ENCODE data around the gene REL. TPM values are rescaled to one million over a fixed set of nuclear protein-coding genes. Genes with fewer than 3 reads are reported as not detected.

Gene REL
- total and polyA plus RNA-seq, 9 of the 15 experiments (the other 6 are each of a cell fraction or from before 2014, with no cell fraction given) = 0.63 to 8.6 (median 6.3) TPM

DNA sequence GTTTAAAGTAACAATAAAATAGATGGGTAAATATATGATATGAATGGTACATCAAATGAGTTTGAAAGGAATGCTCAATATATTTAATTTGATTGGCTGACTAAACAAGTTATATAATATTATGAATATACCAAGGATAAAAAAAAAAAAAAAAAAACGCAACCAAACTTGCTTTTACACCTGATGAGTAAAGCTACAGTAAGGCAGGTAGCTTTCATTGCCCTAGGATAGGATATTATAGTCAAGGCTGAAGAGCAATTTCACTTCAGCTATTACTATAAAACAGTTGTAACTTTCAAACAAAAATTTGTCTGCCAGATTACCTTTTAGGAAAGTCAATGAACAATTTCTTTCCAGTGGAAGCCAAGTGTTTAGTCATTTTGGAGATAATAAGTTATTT lies 79.3 kb downstream of the REL start:
- H3K36me3 ChIP-seq (ENCODE audit: control insufficient read depth, insufficient read depth, low read length) = no peaks in the 10 kb centered on the region
- no peaks in the 10 kb centered on the region; a peak in 1 of 5 replicates for H3K4me1 ChIP-seq (replicated peaks in 1 of 2; ENCODE audit: control insufficient read depth in 2 of 2, insufficient read depth in 2 of 2, low read length in 2 of 2)
- ATAC-seq = no peak
- FAIRE-seq = no peak
- H3K4me2 ChIP-seq (ENCODE audit: insufficient read depth, low read length) = no peak overlapping the region
- BruUV-seq (replicated peaks) = no TSS peak
- 80% methylated on average over 1 of the region's 1 CpG for WGBS (ENCODE audit: insufficient coverage, low coverage, missing lambda C conversion rate)
- no peak overlapping the region for H3K9ac ChIP-seq (ENCODE audit: insufficient read depth in 1 of 2, low read depth in 2 of 2, low read length in 2 of 2)
- H4K20me1 ChIP-seq (replicated peaks; ENCODE audit: control insufficient read depth, insufficient read depth, low read length) = no peaks in the 10 kb centered on the region
- H3K27ac ChIP-seq (ENCODE audit: extremely low read depth, low read depth, low read length) = no peak overlapping the region
- no peaks in the 10 kb centered on the region for H3K27me3 ChIP-seq (ENCODE audit: control insufficient read depth in 2 of 2, insufficient read depth in 2 of 2, low read length in 2 of 2)
- TF ChIP-seq HSF4 (CRISPR knock-in tag; IDR thresholded peaks at IDR 0.05; ENCODE audit: borderline replicate concordance) (no peak), ZBTB17 (CRISPR knock-in tag; IDR thresholded peaks at IDR 0.05) (no peak), CHD4 (IDR thresholded peaks at IDR 0.05; ENCODE audit: insufficient read depth, insufficient replicate concordance, low read depth, low read length, poor library complexity, severe bottlenecking) (no peak), MYNN (IDR thresholded peaks at IDR 0.05) (no peak), MYNN (CRISPR knock-in tag; IDR thresholded peaks at IDR 0.05) (no peak), BRCA1 (IDR thresholded peaks at IDR 0.05) (no peak), BRCA1 (CRISPR knock-in tag; IDR thresholded peaks at IDR 0.05) (no peak), RAD51 (IDR thresholded peaks at IDR 0.05; ENCODE audit: borderline replicate concordance, low read depth) (no peak), ZNF586 (CRISPR knock-in tag; conservative IDR thresholded peaks at IDR 0.05) (no peak), IFI16 (CRISPR knock-in tag; IDR thresholded peaks at IDR 0.05) (no peak), SETDB1 (IDR thresholded peaks at IDR 0.05; ENCODE audit: low read length) (no peak), MEF2A (IDR thresholded peaks at IDR 0.05; ENCODE audit: control insufficient read depth, low read depth, low read length) (no peak), SOX6 (IDR thresholded peaks at IDR 0.05) (no peak), SREBF1 (IDR thresholded peaks at IDR 0.05; ENCODE audit: borderline replicate concordance, low read depth, low read length) (no peak), MYBL2 (IDR thresholded peaks at IDR 0.05; ENCODE audit: low read depth) (no peak), MYBL2 (CRISPR knock-in tag; IDR thresholded peaks at IDR 0.05; ENCODE audit: borderline replicate concordance) (no peak), WHSC1 (IDR thresholded peaks at IDR 0.05; ENCODE audit: low read length) (no peak), ZC3H8 (IDR thresholded peaks at IDR 0.05) (no peak), ELF4 (CRISPR knock-in tag; IDR thresholded peaks at IDR 0.05) (no peak), E2F3 (CRISPR knock-in tag; IDR thresholded peaks at IDR 0.05) (no peak)
- TF ChIP-seq, protein P1, sequence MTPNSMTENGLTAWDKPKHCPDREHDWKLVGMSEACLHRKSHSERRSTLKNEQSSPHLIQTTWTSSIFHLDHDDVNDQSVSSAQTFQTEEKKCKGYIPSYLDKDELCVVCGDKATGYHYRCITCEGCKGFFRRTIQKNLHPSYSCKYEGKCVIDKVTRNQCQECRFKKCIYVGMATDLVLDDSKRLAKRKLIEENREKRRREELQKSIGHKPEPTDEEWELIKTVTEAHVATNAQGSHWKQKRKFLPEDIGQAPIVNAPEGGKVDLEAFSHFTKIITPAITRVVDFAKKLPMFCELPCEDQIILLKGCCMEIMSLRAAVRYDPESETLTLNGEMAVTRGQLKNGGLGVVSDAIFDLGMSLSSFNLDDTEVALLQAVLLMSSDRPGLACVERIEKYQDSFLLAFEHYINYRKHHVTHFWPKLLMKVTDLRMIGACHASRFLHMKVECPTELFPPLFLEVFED (CRISPR knock-in tag; conservative IDR thresholded peaks at IDR 0.05) = no peak
- no peak for DNase-seq (ENCODE audit: extremely low read depth in 1 of 4, low spot score in 3 of 4)
- CTCF ChIA-PET (ENCODE audit: low intra/inter-chr PET ratio) = no interaction called here
- POLR2A ChIA-PET = interaction anchor here (0.6 to 1.6 kb wide), 3 partner anchors 13 to 233 kb away, joined by 3 to 4 read pairs (median 3); no protein-coding TSS in a partner anchor
- intact Hi-C loops (cut with micrococcal nuclease) (no loop called here), in situ Hi-C loops (cut with MboI) (no loop called here)
- no peak overlapping the region for H2AFZ ChIP-seq (ENCODE audit: low read depth, low read length)
- no peaks in the 10 kb centered on the region for H3K9me1 ChIP-seq (ENCODE audit: control insufficient read depth, insufficient read depth, low read length)
- H3K79me2 ChIP-seq (ENCODE audit: control insufficient read depth, insufficient read depth, low read length) = no peaks in the 10 kb centered on the region
- H3K4me3 ChIP-seq = no peak overlapping the region
- no peaks in the 10 kb centered on the region for H3K9me3 ChIP-seq (replicated peaks; ENCODE audit: control insufficient read depth, insufficient read depth, low read depth, low read length)
